GM23338 (cell line): ENCODE results near the gene SYT9. TPM values are rescaled to one million over a fixed set of nuclear protein-coding genes. Genes with fewer than 3 reads are reported as not detected.

Experiments
- ATAC-seq: fragments of 200-7000 bp; cut with Tn5 transposase; 3 replicates; pipeline ENCODE4 v1.9.1; 2020
- DNase-seq: peaks from one replicate; pipeline ENCODE4 v3.0.0-alpha.2; 2015; ENCODE audit warnings: low spot score
- H2AFZ ChIP-seq: fragments of 200-600 bp; sonication (generic); 2 replicates; pipeline ENCODE4 v1.8.0; 2016; ENCODE audit warnings: antibody characterized with exemption, mild to moderate bottlenecking, moderate library complexity
- H3F3A ChIP-seq: fragments of 200-600 bp; sonication (generic); replicated peaks from 2 replicates; pipeline ENCODE4 v1.8.0; 2017; ENCODE audit warnings: antibody characterized with exemption, mixed run types, low read depth
- H3K27ac ChIP-seq: fragments of 200-600 bp; sonication (generic); 2 replicates; pipeline ENCODE4 v1.6.1; 2016; ENCODE audit warnings: low read depth
- H3K27me3 ChIP-seq: fragments of 200-600 bp; sonication (generic); 2 replicates; pipeline ENCODE4 v1.8.0; 2016; ENCODE audit warnings: mild to moderate bottlenecking, mixed run types, moderate library complexity; ENCODE audit not compliant: insufficient read depth
- H3K36me3 ChIP-seq: fragments of 200-600 bp; sonication (generic); 2 replicates; pipeline ENCODE4 v1.8.0; 2016; ENCODE audit warnings: mild to moderate bottlenecking; ENCODE audit not compliant: insufficient read depth
- H3K4me1 ChIP-seq: fragments of 200-600 bp; sonication (generic); 2 replicates; pipeline ENCODE4 v1.8.0; 2016; ENCODE audit warnings: mild to moderate bottlenecking, moderate library complexity; ENCODE audit not compliant: insufficient read depth
- H3K4me2 ChIP-seq: fragments of 200-600 bp; sonication (generic); 2 replicates; pipeline ENCODE4 v1.7.1; 2017; ENCODE audit warnings: mixed run types
- H3K4me3 ChIP-seq: fragments of 200-600 bp; sonication (generic); 2 replicates; pipeline ENCODE4 v1.6.1; 2016; ENCODE audit warnings: mixed run types
- H3K79me2 ChIP-seq: fragments of 200-600 bp; sonication (generic); replicated peaks from 2 replicates; pipeline ENCODE4 v1.8.0; 2017; ENCODE audit warnings: mild to moderate bottlenecking; ENCODE audit not compliant: insufficient read depth
- H3K9me2 ChIP-seq: fragments of 200-600 bp; sonication (generic); 2 replicates; pipeline ENCODE4 v1.8.0; 2017; ENCODE audit not compliant: insufficient read depth
- H4K20me1 ChIP-seq: fragments of 200-600 bp; sonication (generic); replicated peaks from 2 replicates; pipeline ENCODE4 v1.8.0; 2017; ENCODE audit warnings: mild to moderate bottlenecking; ENCODE audit not compliant: insufficient read depth
- H3K27ac Mint-ChIP-seq: 2 replicates; pipeline ENCODE4 v1.8.0; 2020; ENCODE audit warnings: inconsistent platforms, mild to moderate bottlenecking, moderate library complexity, mixed read lengths
- H3K27me3 Mint-ChIP-seq: 3 replicates; pipeline ENCODE4 v1.8.0; 2022; ENCODE audit warnings: low read depth, mild to moderate bottlenecking, moderate library complexity, mixed read lengths, inconsistent platforms; ENCODE audit not compliant: insufficient read depth, poor library complexity
- H3K36me3 Mint-ChIP-seq: 3 replicates; pipeline ENCODE4 v1.8.0; 2021; ENCODE audit warnings: low read depth, mild to moderate bottlenecking, inconsistent platforms, moderate library complexity, mixed read lengths
- H3K4me1 Mint-ChIP-seq: 3 replicates; pipeline ENCODE4 v1.8.0; 2020; ENCODE audit warnings: mild to moderate bottlenecking, inconsistent platforms, mixed read lengths
- H3K4me3 Mint-ChIP-seq: 3 replicates; pipeline ENCODE4 v1.8.0; 2021; ENCODE audit warnings: moderate library complexity, mild to moderate bottlenecking, inconsistent platforms, mixed read lengths
- H3K9me3 Mint-ChIP-seq: 3 replicates; pipeline ENCODE4 v1.8.0; 2020; ENCODE audit warnings: moderate library complexity, mild to moderate bottlenecking, inconsistent platforms, mixed read lengths
- CREB1 ChIP-seq: fragments of 250-450 bp; sonication (Bioruptor Pico); IDR thresholded peaks from 2 replicates; pipeline ENCODE4 v1.5.0; 2020; ENCODE audit warnings: low read depth, mild to moderate bottlenecking, moderate library complexity
- ETS1 ChIP-seq: IDR thresholded peaks from 2 replicates; pipeline ENCODE4 v1.6.1; 2016; ENCODE audit warnings: antibody characterized with exemption
- EZH2 ChIP-seq: fragments of 200-600 bp; sonication (generic); IDR thresholded peaks from one replicate; pipeline ENCODE4 v1.8.0; 2017; ENCODE audit warnings: antibody characterized with exemption, mild to moderate bottlenecking, low read depth; ENCODE audit not compliant: unreplicated experiment
- EZH2phosphoT487 ChIP-seq: fragments of 200-600 bp; sonication (generic); IDR thresholded peaks from one replicate; pipeline ENCODE4 v1.8.1; 2018; ENCODE audit warnings: antibody characterized with exemption; ENCODE audit not compliant: unreplicated experiment
- JUNB ChIP-seq: IDR thresholded peaks from one replicate; pipeline ENCODE4 v1.6.1; 2016; ENCODE audit warnings: antibody characterized with exemption; ENCODE audit not compliant: unreplicated experiment
- POLR2AphosphoS5 ChIP-seq: IDR thresholded peaks from 2 replicates; pipeline ENCODE4 v1.6.1; 2016; ENCODE audit warnings: antibody characterized with exemption, low read depth
- REST ChIP-seq: IDR thresholded peaks from one replicate; pipeline ENCODE4 v1.6.1; 2018; ENCODE audit warnings: antibody characterized with exemption; ENCODE audit not compliant: unreplicated experiment
- STAT1 ChIP-seq: IDR thresholded peaks from one replicate; pipeline ENCODE4 v1.6.1; 2016; ENCODE audit warnings: antibody characterized with exemption; ENCODE audit not compliant: unreplicated experiment
- ZNF331 ChIP-seq: fragments of 250-450 bp; sonication (Bioruptor Pico); IDR thresholded peaks from 2 replicates; pipeline ENCODE4 v1.5.0; 2020; ENCODE audit warnings: low read depth, mild to moderate bottlenecking, moderate library complexity
- ZNF462 ChIP-seq: fragments of 250-450 bp; sonication (Bioruptor Pico); IDR thresholded peaks from 2 replicates; pipeline ENCODE4 v1.5.0; 2020; ENCODE audit warnings: mild to moderate bottlenecking, moderate library complexity
- polyA plus RNA-seq: library from polyadenylated mRNA; unstranded; fragments of >200 nt; fragmentation: Nextera tagmentation; extraction: Ambion mirVana; gene quantifications from 2 replicates; pipeline ENCODE4 v1.2.1, GENCODE V29; 2016
- total RNA-seq: library from RNA; depleted of rRNA; stranded (reverse); fragments of >200 nt; shearing (Covaris generic); gene quantifications from 2 replicates; pipeline ENCODE4 v1.2.3, GENCODE V29; 2014

SYT9 gene
- total and polyA plus RNA-seq, 2 experiments from 2014 or later = 0.91 to 2.4 TPM

GRCh38 chr11:7262672-7263071 is 11.0 kb downstream of the SYT9 start:
- H3K9me3 Mint-ChIP-seq = no peaks in the 10 kb centered on the region
- no peak for TF ChIP-seq EZH2phosphoT487
- H4K20me1 ChIP-seq = no peaks in the 10 kb centered on the region

GRCh38 chr11:7263842-7264241 is 12.1 kb downstream of the SYT9 start:
- Mint-ChIP-seq H3K27me3 (no peaks in the 10 kb centered on the region), H3K27ac (no peak overlapping the region), H3K4me1 (no peaks in the 10 kb centered on the region), H3K9me3 (no peaks in the 10 kb centered on the region), H3K4me3 (no peak overlapping the region), H3K36me3 (no peaks in the 10 kb centered on the region)
- Histone ChIP-seq H3K9me2 (peaks cover 3% of the 10 kb centered on the region; the same call in 1 of the 2 replicates), H3K79me2 (no peaks in the 10 kb centered on the region), H3K27ac (no peak overlapping the region), H3K4me1 (no peaks in the 10 kb centered on the region), H3K4me2 (no peak overlapping the region), H4K20me1 (no peaks in the 10 kb centered on the region), H3F3A (no peaks in the 10 kb centered on the region), H3K36me3 (no peaks in the 10 kb centered on the region), H3K4me3 (no peak overlapping the region), H2AFZ (no peak overlapping the region), H3K27me3 (no peaks in the 10 kb centered on the region)
- ATAC-seq (no peak), DNase-seq (no peak)
- TF ChIP-seq ZNF462 (no peak), EZH2 (no peak), JUNB (no peak), POLR2AphosphoS5 (no peak), REST (no peak), ETS1 (no peak), EZH2phosphoT487 (no peak), CREB1 (CRISPR knock-in tag) (no peak), STAT1 (no peak), ZNF331 (CRISPR knock-in tag) (no peak)

More at GRCh38 chr11:7262672-7263071, 11.0 kb downstream of the SYT9 start:
- no peak overlapping the region for H3K27ac Mint-ChIP-seq
- no peaks in the 10 kb centered on the region for H3F3A ChIP-seq
- no peak overlapping the region for H3K4me2 ChIP-seq
- no peaks in the 10 kb centered on the region for H3K36me3 Mint-ChIP-seq
- H3K79me2 ChIP-seq = no peaks in the 10 kb centered on the region
- peaks cover 3% of the 10 kb centered on the region; the same call in 1 of the 2 replicates for H3K9me2 ChIP-seq
- no peak for DNase-seq
- H3K4me1 ChIP-seq = no peaks in the 10 kb centered on the region
- H3K4me3 ChIP-seq = no peak overlapping the region
- ATAC-seq = no peak
- H3K27me3 ChIP-seq = no peaks in the 10 kb centered on the region
- peaks cover 3% of the 10 kb centered on the region; the same call in 1 of the 3 replicates for H3K4me1 Mint-ChIP-seq
- no peaks in the 10 kb centered on the region for H3K27me3 Mint-ChIP-seq
- H3K4me3 Mint-ChIP-seq = no peak overlapping the region
- no peaks in the 10 kb centered on the region for H3K36me3 ChIP-seq
- no peak overlapping the region for H2AFZ ChIP-seq
- H3K27ac ChIP-seq = no peak overlapping the region
